Sigmoid colon (tissue), 7 donors: ENCODE results near the gene CENPF. TPM values are rescaled to one million over a fixed set of nuclear protein-coding genes. Genes with fewer than 3 reads are reported as not detected.
"Not testable (repeated sequence)": the region's sequence is repeated elsewhere in the genome, so short reads cannot be mapped to it uniquely, and the experiment has no call there.

Experiments
- DNase-seq: peaks from one replicate; pipeline ENCODE4 v3.0.0-alpha.2; 2019
- H3K27ac ChIP-seq, 4 donors: fragments of 200-600 bp; sonication (generic); one replicate each; pipeline ENCODE4 v1.5.1; 2016 to 2019; ENCODE audit warnings: mild to moderate bottlenecking in 1 of 4
- H3K27me3 ChIP-seq, 3 donors: fragments of 200-600 bp; sonication (generic); one replicate each; pipeline ENCODE4 v1.5.1; 2019; ENCODE audit warnings: mild to moderate bottlenecking in 1 of 3
- H3K36me3 ChIP-seq, 4 donors: fragments of 200-600 bp; sonication (generic); one replicate each; pipeline ENCODE4 v1.5.1; 2016 to 2019
- H3K4me1 ChIP-seq, 4 donors: fragments of 200-600 bp; sonication (generic); one replicate each; pipeline ENCODE4 v1.5.1; 2017 to 2019
- H3K4me3 ChIP-seq, 4 donors: fragments of 200-600 bp; sonication (generic); one replicate each; pipeline ENCODE4 v1.5.1; 2017 to 2019; ENCODE audit warnings: mild to moderate bottlenecking in 2 of 4, moderate library complexity in 1 of 4
- H3K9me3 ChIP-seq, 4 donors: fragments of 200-600 bp in 3 of 4; sonication (generic) in 3 of 4; one replicate each; pipeline versions ENCODE4 v1.5.1 to v1.6.1; 2013 to 2019
- CTCF ChIP-seq, 4 experiments: fragments of 450-650 bp in 3 of 4; fragments of 200-600 bp in 1 of 4; IDR thresholded peaks; one replicate each; pipeline ENCODE4 v1.5.1; 2016 to 2019; ENCODE audit warnings: antibody characterized with exemption in 4 of 4, mild to moderate bottlenecking in 3 of 4, moderate library complexity in 2 of 4
- EP300 ChIP-seq, 4 donors: sonication (generic); formaldehyde crosslinking; IDR thresholded peaks; one replicate each; pipeline ENCODE4 v1.6.1; 2017; ENCODE audit warnings: antibody characterized with exemption in 4 of 4
- POLR2A ChIP-seq, 2 donors: fragments of 450-650 bp; IDR thresholded peaks; one replicate each; pipeline ENCODE4 v1.6.1; 2016; ENCODE audit warnings: antibody characterized with exemption in 2 of 2, mild to moderate bottlenecking in 2 of 2, moderate library complexity in 2 of 2
- POLR2AphosphoS5 ChIP-seq, 4 donors: sonication (generic); formaldehyde crosslinking; IDR thresholded peaks; one replicate each; pipeline ENCODE4 v1.6.1; 2017; ENCODE audit warnings: antibody characterized with exemption in 4 of 4
- WGBS, 2 donors: extraction: QIAGEN DNeasy Blood & Tissue Kit; methylation state at CpG; one replicate each; pipeline ENCODE4 v1.1.7; 2013; 5-methylcytosine and 5-hydroxymethylcytosine counted together
- intact Hi-C: fragments of 100-400 bp; cut with DNase I; formaldehyde crosslinking; loops from one replicate; pipeline ENCODE4 v1.15.1; 2023
- polyA plus RNA-seq, 3 donors: library from polyadenylated mRNA; stranded (reverse); fragments of 200-250 nt; gene quantifications; one replicate each; pipeline ENCODE4 v1.2.3, GENCODE V29; 2013
- total RNA-seq, 4 donors: library from RNA; depleted of rRNA; stranded (reverse); fragments of >200 nt; gene quantifications; one replicate each; pipeline ENCODE4 v1.1.0, GENCODE V29; 2016
- donor health status: healthy with polysubstance abuse.
- donor health status: Bipolar disorder and iron deficiency.
- donor health status: healthy.

Gene CENPF
- total and polyA plus RNA-seq, 7 donors, result 0.36 to 25.2 (median 1.9) TPM

- H3K36me3 ChIP-seq, H3K4me3 ChIP-seq, DNase-seq, H3K27ac ChIP-seq, H3K27me3 ChIP-seq, intact Hi-C loops, H3K9me3 ChIP-seq: not testable (repeated sequence)
- 97 to 98% methylated on average over 63 of the region's 63 CpGs for WGBS, 2 donors
- peaks cover 0 to 11% (median 9%) of the 10 kb centered on the region in 4 donors for H3K4me1 ChIP-seq
Observed at GRCh38 chr1:214605933-214606925, 3.2 kb downstream of the CENPF start.

GRCh38 chr1:214607492-214608215 lies 4.7 kb downstream of the CENPF start:
- peaks cover 0 to 11% (median 9%) of the 10 kb centered on the region in 4 donors for H3K4me1 ChIP-seq
- intact Hi-C loops, H3K27ac ChIP-seq, DNase-seq, H3K27me3 ChIP-seq, H3K9me3 ChIP-seq, H3K36me3 ChIP-seq, H3K4me3 ChIP-seq: not testable (repeated sequence)
- 95 to 97% methylated on average over 21 of the region's 21 CpGs for WGBS, 2 donors

GRCh38 chr1:214608216-214608783 lies 5.3 kb downstream of the CENPF start:
- 97% methylated on average over 45 of the region's 45 CpGs for WGBS, 2 donors
- H3K9me3 ChIP-seq, DNase-seq, H3K27me3 ChIP-seq, H3K36me3 ChIP-seq, H3K4me1 ChIP-seq, intact Hi-C loops, H3K4me3 ChIP-seq, H3K27ac ChIP-seq: not testable (repeated sequence)

GRCh38 chr1:214608817-214609216 lies 5.8 kb downstream of the CENPF start:
- H3K36me3 ChIP-seq, DNase-seq, H3K27me3 ChIP-seq, H3K9me3 ChIP-seq, intact Hi-C loops, H3K27ac ChIP-seq, H3K4me3 ChIP-seq, H3K4me1 ChIP-seq: not testable (repeated sequence)
- WGBS, 2 donors, result 98% methylated on average over 43 of the region's 43 CpGs

GRCh38 chr1:214609692-214610091 lies 6.7 kb downstream of the CENPF start:
- 100% methylated on average over 1 of the region's 1 CpG for WGBS, 2 donors
- Histone ChIP-seq H3K27ac (no peak overlapping the region), H3K4me1 (no peaks in the 10 kb centered on the region), H3K27me3 (no peaks in the 10 kb centered on the region), H3K36me3 (no peaks in the 10 kb centered on the region), H3K9me3 (no peaks in the 10 kb centered on the region), H3K4me3 (no peak overlapping the region)
- no peak for TF ChIP-seq CTCF (IDR thresholded peaks at IDR 0.05)
- TF ChIP-seq EP300 (IDR thresholded peaks at IDR 0.05), result no peak
- TF ChIP-seq POLR2AphosphoS5 (IDR thresholded peaks at IDR 0.05), result no peak
- TF ChIP-seq POLR2A (IDR thresholded peaks at IDR 0.05), result no peak
- intact Hi-C loops, result no loop called here
- no peak for DNase-seq

- H3K4me3 ChIP-seq, H3K36me3 ChIP-seq, DNase-seq, H3K9me3 ChIP-seq, H3K27me3 ChIP-seq, H3K27ac ChIP-seq, H3K4me1 ChIP-seq, intact Hi-C loops: not testable (repeated sequence)
Observed at GRCh38 chr1:214610136-214610535, 7.1 kb downstream of the CENPF start.

- no peaks in the 10 kb centered on the region for H3K4me1 ChIP-seq
- no peaks in the 10 kb centered on the region for H3K36me3 ChIP-seq
- no peaks in the 10 kb centered on the region for H3K9me3 ChIP-seq
- no peak overlapping the region for H3K27ac ChIP-seq
- WGBS, 2 donors, result 96 to 97% methylated on average over 6 of the region's 6 CpGs
- no peak overlapping the region for H3K4me3 ChIP-seq
- no peak for TF ChIP-seq CTCF (IDR thresholded peaks at IDR 0.05)
- no peak for TF ChIP-seq EP300 (IDR thresholded peaks at IDR 0.05)
- TF ChIP-seq POLR2A (IDR thresholded peaks at IDR 0.05), result no peak
- intact Hi-C loops, result no loop called here
- no peaks in the 10 kb centered on the region for H3K27me3 ChIP-seq
- DNase-seq, result no peak
Observed at GRCh38 chr1:214615109-214615508, 12.1 kb downstream of the CENPF start.
